Measurements from ENCODE around the gene ELP4.

Gene ELP4

GRCh38 chr11:31824879-31825837 is 315.6 kb downstream of the ELP4 start:
- no peak for DNase-seq (ENCODE audit: low spot score)

- no peak for DNase-seq (ENCODE audit: low spot score)
Observed at GRCh38 chr11:31825838-31826484, 316.4 kb downstream of the ELP4 start.

- no peak for DNase-seq (ENCODE audit: low spot score)
Observed at GRCh38 chr11:31826536-31827438, 317.2 kb downstream of the ELP4 start.

GRCh38 chr11:31827455-31828206 is 318.1 kb downstream of the ELP4 start:
- no peak for DNase-seq (ENCODE audit: low spot score)

GRCh38 chr11:31828217-31828616 is 318.6 kb downstream of the ELP4 start:
- DNase-seq (ENCODE audit: low spot score) = no peak

- no peak for DNase-seq (ENCODE audit: low spot score)
Observed at GRCh38 chr11:31830406-31830805, 320.8 kb downstream of the ELP4 start.

- peak; percentile 22 for DNase-seq (ENCODE audit: low spot score)
Observed at GRCh38 chr11:31834237-31834636, 324.7 kb downstream of the ELP4 start.

Measured in NAMALWA (cell line).